H9 (cell line): ENCODE measurements around the gene APOA1. TPM values are rescaled to one million over a fixed set of nuclear protein-coding genes. Genes with fewer than 3 reads are reported as not detected.

ENCODE experiments used
- DNase-seq: peaks from one replicate; pipeline ENCODE4 v3.0.0-alpha.2; 2017
- H2AFZ ChIP-seq: one replicate; pipeline ENCODE4 v1.6.1; 2013; ENCODE audit warnings: mild to moderate bottlenecking, low read length, control low read depth, moderate library complexity
- H2AK5ac ChIP-seq: 2 replicates; pipeline ENCODE4 v1.6.1; 2013; ENCODE audit warnings: low read length, control low read depth, mixed read lengths; ENCODE audit not compliant: insufficient read length
- H2BK120ac ChIP-seq: one replicate; pipeline ENCODE4 v1.6.1; 2013; ENCODE audit warnings: low read depth, mild to moderate bottlenecking, low read length, control low read depth, inconsistent platforms; ENCODE audit not compliant: poor library complexity, severe bottlenecking
- H2BK12ac ChIP-seq: 2 replicates; pipeline ENCODE4 v1.6.1; 2013; ENCODE audit warnings: low read length, control low read depth, mixed read lengths, low read depth; ENCODE audit not compliant: insufficient read length
- H2BK15ac ChIP-seq: 2 replicates; pipeline ENCODE4 v1.6.1; 2013; ENCODE audit warnings: low read depth, low read length, control low read depth
- H2BK20ac ChIP-seq: one replicate; pipeline ENCODE4 v1.6.1; 2013; ENCODE audit warnings: low read depth, mild to moderate bottlenecking, low read length, control low read depth, inconsistent platforms; ENCODE audit not compliant: poor library complexity, severe bottlenecking
- H2BK5ac ChIP-seq: 2 replicates; pipeline ENCODE4 v1.6.1; 2013; ENCODE audit warnings: low read length, control low read depth, mixed read lengths; ENCODE audit not compliant: insufficient read length
- H3K14ac ChIP-seq: 2 replicates; pipeline ENCODE4 v1.6.1; 2013; ENCODE audit warnings: low read length, control low read depth; ENCODE audit not compliant: insufficient read depth
- H3K18ac ChIP-seq: 2 replicates; pipeline ENCODE4 v1.6.1; 2013; ENCODE audit warnings: low read depth, mild to moderate bottlenecking, mixed read lengths, low read length, control low read depth; ENCODE audit not compliant: insufficient read length
- H3K23ac ChIP-seq: 2 replicates; pipeline ENCODE4 v1.6.1; 2013; ENCODE audit warnings: low read length, control low read depth, mixed read lengths, low read depth; ENCODE audit not compliant: insufficient read length
- H3K23me2 ChIP-seq: 2 replicates; pipeline ENCODE4 v1.6.1; 2013; ENCODE audit warnings: low read depth, mild to moderate bottlenecking, mixed read lengths, low read length, control low read depth; ENCODE audit not compliant: insufficient read length, poor library complexity, severe bottlenecking
- H3K27ac ChIP-seq: 2 replicates; pipeline ENCODE4 v1.5.1; 2013; ENCODE audit warnings: low read length, control low read depth, mixed read lengths, low read depth; ENCODE audit not compliant: insufficient read length
- H3K27me3 ChIP-seq: 2 replicates; pipeline ENCODE4 v1.6.1; 2013; ENCODE audit warnings: low read length, control low read depth, inconsistent platforms; ENCODE audit not compliant: insufficient read depth
- H3K4ac ChIP-seq: 2 replicates; pipeline ENCODE4 v1.6.1; 2013; ENCODE audit warnings: low read depth, mild to moderate bottlenecking, control low read depth, inconsistent platforms, low read length, moderate library complexity
- H3K4me1 ChIP-seq: 2 replicates; pipeline ENCODE4 v1.6.1; 2013; ENCODE audit warnings: low read length, control low read depth, inconsistent platforms; ENCODE audit not compliant: insufficient read depth
- H3K4me2 ChIP-seq: 2 replicates; pipeline ENCODE4 v1.6.1; 2013; ENCODE audit warnings: low read length, control low read depth, mixed read lengths; ENCODE audit not compliant: insufficient read length, insufficient read depth
- H3K56ac ChIP-seq: 2 replicates; pipeline ENCODE4 v1.6.1; 2013; ENCODE audit warnings: low read depth, mild to moderate bottlenecking, mixed read lengths, low read length, control low read depth; ENCODE audit not compliant: insufficient read length
- H3K79me1 ChIP-seq: 2 replicates; pipeline ENCODE4 v1.6.1; 2013; ENCODE audit warnings: low read depth, mild to moderate bottlenecking, moderate library complexity, low read length, control low read depth, inconsistent platforms; ENCODE audit not compliant: insufficient read depth, poor library complexity, severe bottlenecking
- H3K79me2 ChIP-seq: 2 replicates; pipeline ENCODE4 v1.6.1; 2013; ENCODE audit warnings: low read length, control low read depth, inconsistent platforms; ENCODE audit not compliant: insufficient read depth
- H3K9ac ChIP-seq: 2 replicates; pipeline ENCODE4 v1.6.1; 2013; ENCODE audit warnings: low read length, control low read depth, mixed read lengths; ENCODE audit not compliant: insufficient read length; ENCODE audit errors: extremely low read depth
- H3K9me3 ChIP-seq: one replicate; pipeline ENCODE4 v1.6.1; 2013; ENCODE audit warnings: low read depth, low read length, inconsistent platforms; ENCODE audit not compliant: control insufficient read depth
- H3T11ph ChIP-seq: one replicate; pipeline ENCODE4 v1.6.1; 2013; ENCODE audit warnings: mild to moderate bottlenecking, low read length, control low read depth, inconsistent platforms
- H4K20me1 ChIP-seq: one replicate; pipeline ENCODE4 v1.6.1; 2013; ENCODE audit not compliant: control insufficient read depth, insufficient read length, insufficient read depth
- H4K5ac ChIP-seq: 2 replicates; pipeline ENCODE4 v1.6.1; 2013; ENCODE audit warnings: low read depth, mild to moderate bottlenecking, mixed read lengths, low read length, control low read depth; ENCODE audit not compliant: insufficient read length
- H4K8ac ChIP-seq: replicated peaks from 2 replicates; pipeline ENCODE4 v1.6.1; 2013; ENCODE audit warnings: low read length, control low read depth, mixed read lengths, low read depth; ENCODE audit not compliant: insufficient read length
- H4K91ac ChIP-seq: 2 replicates; pipeline ENCODE4 v1.6.1; 2013; ENCODE audit warnings: low read depth, mild to moderate bottlenecking, moderate library complexity, mixed read lengths, low read length, control low read depth; ENCODE audit not compliant: insufficient read length
- H3K27ac Mint-ChIP-seq, 3 experiments: 2 replicates in 2 of 3; 3 replicates in 1 of 3; pipeline ENCODE4 v1.8.0; 2020 to 2021; ENCODE audit warnings: mixed read lengths in 3 of 3, mild to moderate bottlenecking in 1 of 3, moderate library complexity in 1 of 3
- H3K27me3 Mint-ChIP-seq: 2 replicates; pipeline ENCODE4 v1.8.0; 2021; ENCODE audit warnings: low read depth, mild to moderate bottlenecking, moderate library complexity, mixed read lengths
- H3K36me3 Mint-ChIP-seq, 3 experiments: 2 replicates in 2 of 3; 3 replicates in 1 of 3; pipeline ENCODE4 v1.8.0; 2020 to 2021; ENCODE audit warnings: low read depth in 3 of 3, mixed read lengths in 3 of 3; ENCODE audit not compliant: insufficient read depth in 1 of 3
- H3K4me1 Mint-ChIP-seq, 2 experiments: 2 replicates each; pipeline ENCODE4 v1.8.0; 2020; ENCODE audit warnings: mixed read lengths in 2 of 2
- H3K4me3 Mint-ChIP-seq, 2 experiments: 2 replicates in 1 of 2; 3 replicates in 1 of 2; pipeline ENCODE4 v1.8.0; 2020 to 2021; ENCODE audit warnings: mild to moderate bottlenecking in 2 of 2, mixed read lengths in 2 of 2, moderate library complexity in 1 of 2
- H3K9me3 Mint-ChIP-seq, 2 experiments: 2 replicates in 1 of 2; 3 replicates in 1 of 2; pipeline ENCODE4 v1.8.0; 2020; ENCODE audit warnings: mild to moderate bottlenecking in 2 of 2, mixed read lengths in 2 of 2, moderate library complexity in 1 of 2
- WGBS: extraction: QIAGEN DNeasy Blood & Tissue Kit; methylation state at CpG from one replicate; pipeline ENCODE4 v1.1.7; 2013; ENCODE audit warnings: missing lambda C conversion rate, low lambda C conversion rate, mixed read lengths; ENCODE audit not compliant: insufficient read length; ENCODE audit errors: extremely low coverage; 5-methylcytosine and 5-hydroxymethylcytosine counted together
- total RNA-seq: library from RNA; stranded (reverse); gene quantifications from 2 replicates; pipeline ENCODE4 v1.2.1, GENCODE V29; 2021
- TF ChIP-seq, protein P1 (sequence below): fragments of 200-600 bp; sonication (generic); conservative IDR thresholded peaks from 3 replicates; pipeline ENCODE4 v1.8.0; 2021; ENCODE audit warnings: antibody characterized with exemption, mild to moderate bottlenecking

APOA1 gene
- total RNA-seq, 1 experiment from 2014 or later, result 0.68 TPM

DNA sequence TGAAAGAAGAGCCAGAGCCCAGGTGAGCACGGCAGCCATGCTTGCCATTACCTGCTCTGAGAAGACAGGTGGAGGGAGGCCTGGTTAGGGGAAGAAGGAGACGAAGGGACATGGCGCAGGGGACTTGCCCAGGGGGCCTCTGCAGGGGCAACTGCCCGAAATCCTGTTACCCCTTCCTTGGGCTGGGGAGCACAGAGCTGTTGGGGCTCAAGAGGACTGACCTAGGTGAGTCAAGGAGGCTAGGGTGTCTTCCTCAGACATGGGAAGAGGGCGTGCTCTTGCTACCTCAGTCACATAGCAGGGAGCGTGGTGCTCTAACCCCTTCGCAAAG lies 45.6 kb downstream of the APOA1 start, which contains the start of gene APOA5:
APOA5 (minus strand) TSS at position 67 of the 331 bp plus-strand sequence; CDS start at position 48, 19 bp downstream.
- no peak within 1 kb of the TSS for H2BK5ac ChIP-seq
- no peak within 1 kb of the TSS for H2AFZ ChIP-seq
- no peaks in the 10 kb centered on the region for H3K9me3 ChIP-seq
- H3K4me3 Mint-ChIP-seq, result no peak within 1 kb of the TSS; a peak in 1 of 5 replicates
- H4K20me1 ChIP-seq, result no peaks in the 10 kb centered on the region
- H2AK5ac ChIP-seq, result no peak within 1 kb of the TSS
- no peak within 1 kb of the TSS for H3K9ac ChIP-seq
- H3T11ph ChIP-seq, result no peak within 1 kb of the TSS
- H3K4me2 ChIP-seq, result no peak within 1 kb of the TSS
- no peak within 1 kb of the TSS for H2BK12ac ChIP-seq
- no CpG with 5 or more reads among the region's 7 CpGs for WGBS
- no peak within 1 kb of the TSS for H3K27ac ChIP-seq
- no peak within 1 kb of the TSS for H3K27ac Mint-ChIP-seq
- peak within 1 kb of the TSS; percentile 63 for H3K18ac ChIP-seq
- H2BK15ac ChIP-seq, result no peak within 1 kb of the TSS; the same call in 1 of the 2 replicates
- H3K79me2 ChIP-seq, result peaks cover 2% of the 10 kb centered on the region; the same call in 1 of the 2 replicates
- H2BK120ac ChIP-seq, result no peak within 1 kb of the TSS
- no peak within 1 kb of the TSS for H4K8ac ChIP-seq
- H3K4me1 Mint-ChIP-seq, result peaks cover 19 to 30% of the 10 kb centered on the region in 2 experiments
- peaks cover 4% of the 10 kb centered on the region for H3K79me1 ChIP-seq
- TF ChIP-seq, protein P1, sequence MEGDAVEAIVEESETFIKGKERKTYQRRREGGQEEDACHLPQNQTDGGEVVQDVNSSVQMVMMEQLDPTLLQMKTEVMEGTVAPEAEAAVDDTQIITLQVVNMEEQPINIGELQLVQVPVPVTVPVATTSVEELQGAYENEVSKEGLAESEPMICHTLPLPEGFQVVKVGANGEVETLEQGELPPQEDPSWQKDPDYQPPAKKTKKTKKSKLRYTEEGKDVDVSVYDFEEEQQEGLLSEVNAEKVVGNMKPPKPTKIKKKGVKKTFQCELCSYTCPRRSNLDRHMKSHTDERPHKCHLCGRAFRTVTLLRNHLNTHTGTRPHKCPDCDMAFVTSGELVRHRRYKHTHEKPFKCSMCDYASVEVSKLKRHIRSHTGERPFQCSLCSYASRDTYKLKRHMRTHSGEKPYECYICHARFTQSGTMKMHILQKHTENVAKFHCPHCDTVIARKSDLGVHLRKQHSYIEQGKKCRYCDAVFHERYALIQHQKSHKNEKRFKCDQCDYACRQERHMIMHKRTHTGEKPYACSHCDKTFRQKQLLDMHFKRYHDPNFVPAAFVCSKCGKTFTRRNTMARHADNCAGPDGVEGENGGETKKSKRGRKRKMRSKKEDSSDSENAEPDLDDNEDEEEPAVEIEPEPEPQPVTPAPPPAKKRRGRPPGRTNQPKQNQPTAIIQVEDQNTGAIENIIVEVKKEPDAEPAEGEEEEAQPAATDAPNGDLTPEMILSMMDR, result no peak
- no peaks in the 10 kb centered on the region; the same call in 1 of the 2 replicates for H3K4me1 ChIP-seq
- no peak within 1 kb of the TSS for H3K56ac ChIP-seq
- H4K5ac ChIP-seq, result no peak within 1 kb of the TSS
- no peaks in the 10 kb centered on the region for H3K9me3 Mint-ChIP-seq
- no peak within 1 kb of the TSS for H2BK20ac ChIP-seq
- H3K23ac ChIP-seq, result no peak within 1 kb of the TSS
- peak within 1 kb of the TSS; percentile 39; the same call in 1 of the 2 replicates for H3K14ac ChIP-seq
- no peak for DNase-seq
- no peak within 1 kb of the TSS for H4K91ac ChIP-seq
- no peak within 1 kb of the TSS for H3K4ac ChIP-seq
- peaks cover 13% of the 10 kb centered on the region for H3K23me2 ChIP-seq
- H3K27me3 Mint-ChIP-seq, result peaks cover 22% of the 10 kb centered on the region
- H3K27me3 ChIP-seq, result no peaks in the 10 kb centered on the region; the same call in 1 of the 2 replicates
- H3K36me3 Mint-ChIP-seq, result peaks cover 5 to 6% (median 5%) of the 10 kb centered on the region in 3 experiments; a peak in 5 of 7 replicates
